SK-N-SH treated with all-trans-retinoic acid at 6 μM for 48 hours (cell line): ENCODE measurements around the gene GNPTAB.

ENCODE experiments used
- ATAC-seq: fragments of 200-7000 bp; cut with Tn5 transposase; 3 replicates; pipeline ENCODE4 v1.9.1; 2020; ENCODE audit warnings: mild to moderate bottlenecking, moderate library complexity
- ARNTL ChIP-seq: fragments of 450-650 bp; formaldehyde crosslinking; IDR thresholded peaks from 2 replicates; pipeline ENCODE4 v1.5.0; 2020; ENCODE audit warnings: low read depth, mild to moderate bottlenecking, moderate library complexity, borderline replicate concordance
- BACH2 ChIP-seq: fragments of 250-450 bp; sonication (Bioruptor Pico); IDR thresholded peaks from 2 replicates; pipeline ENCODE4 v1.9.0; 2021; ENCODE audit warnings: mild to moderate bottlenecking, borderline replicate concordance
- CSDC2 ChIP-seq: fragments of 250-450 bp; sonication (Bioruptor Pico); IDR thresholded peaks from 2 replicates; pipeline ENCODE4 v1.5.0; 2020; ENCODE audit warnings: mild to moderate bottlenecking, moderate library complexity
- ESRRG ChIP-seq: fragments of 250-450 bp; sonication (Bioruptor Pico); IDR thresholded peaks from 2 replicates; pipeline ENCODE4 v1.6.1; 2021; ENCODE audit warnings: mild to moderate bottlenecking
- GLIS3 ChIP-seq: fragments of 250-450 bp; sonication (Bioruptor Pico); IDR thresholded peaks from 2 replicates; pipeline ENCODE4 v1.5.0; 2020; ENCODE audit warnings: mild to moderate bottlenecking, moderate library complexity
- OSR1 ChIP-seq: fragments of 250-450 bp; sonication (Bioruptor Pico); IDR thresholded peaks from 2 replicates; pipeline ENCODE4 v1.8.0; 2022; ENCODE audit warnings: moderate library complexity, mild to moderate bottlenecking, inconsistent platforms
- PATZ1 ChIP-seq: fragments of 250-450 bp; sonication (Bioruptor Pico); IDR thresholded peaks from 2 replicates; pipeline ENCODE4 v1.8.0; 2020; ENCODE audit warnings: mild to moderate bottlenecking, moderate library complexity, borderline replicate concordance
- POU6F1 ChIP-seq: fragments of 250-450 bp; sonication (Bioruptor Pico); IDR thresholded peaks from 2 replicates; pipeline ENCODE4 v1.8.0; 2021; ENCODE audit warnings: low read depth, mild to moderate bottlenecking, moderate library complexity, borderline replicate concordance
- PPARA ChIP-seq: fragments of 250-450 bp; sonication (Bioruptor Pico); IDR thresholded peaks from 2 replicates; pipeline ENCODE4 v1.5.0; 2020; ENCODE audit warnings: mild to moderate bottlenecking, borderline replicate concordance
- RARB ChIP-seq: fragments of 250-450 bp; sonication (Bioruptor Pico); IDR thresholded peaks from 2 replicates; pipeline ENCODE4 v1.8.0; 2021; ENCODE audit warnings: mild to moderate bottlenecking, moderate library complexity
- SNAI2 ChIP-seq: fragments of 250-450 bp; sonication (Bioruptor Pico); IDR thresholded peaks from 2 replicates; pipeline ENCODE4 v1.5.0; 2020; ENCODE audit warnings: mild to moderate bottlenecking, moderate library complexity
- TOX ChIP-seq: fragments of 250-450 bp; sonication (Bioruptor Pico); IDR thresholded peaks from 2 replicates; pipeline ENCODE4 v1.8.0; 2021; ENCODE audit warnings: mild to moderate bottlenecking, moderate library complexity, borderline replicate concordance
- TSHZ2 ChIP-seq: fragments of 250-450 bp; sonication (Bioruptor Pico); IDR thresholded peaks from 2 replicates; pipeline ENCODE4 v1.5.0; 2020; ENCODE audit warnings: mild to moderate bottlenecking, moderate library complexity
- ZC3H10 ChIP-seq: fragments of 250-450 bp; sonication (Bioruptor Pico); IDR thresholded peaks from 2 replicates; pipeline ENCODE4 v1.5.1; 2021; ENCODE audit warnings: mild to moderate bottlenecking, moderate library complexity
- ZFP3 ChIP-seq: fragments of 250-450 bp; sonication (Bioruptor Pico); IDR thresholded peaks from 2 replicates; pipeline ENCODE4 v1.5.0; 2020; ENCODE audit warnings: mild to moderate bottlenecking, moderate library complexity
- ZNF565 ChIP-seq: fragments of 450-650 bp; formaldehyde crosslinking; conservative IDR thresholded peaks from 2 replicates; pipeline ENCODE4 v1.5.0; 2020; ENCODE audit warnings: low read depth, mild to moderate bottlenecking, moderate library complexity
- ZNF70 ChIP-seq: fragments of 450-650 bp; formaldehyde crosslinking; IDR thresholded peaks from 2 replicates; pipeline ENCODE4 v1.5.0; 2020; ENCODE audit warnings: mild to moderate bottlenecking, moderate library complexity
- ZNF8 ChIP-seq: fragments of 450-650 bp; formaldehyde crosslinking; IDR thresholded peaks from 2 replicates; pipeline ENCODE4 v1.5.0; 2020; ENCODE audit warnings: mild to moderate bottlenecking, moderate library complexity
- TF ChIP-seq, protein P1 (sequence below): fragments of 250-450 bp; sonication (Bioruptor Pico); IDR thresholded peaks from 2 replicates; pipeline ENCODE4 v1.5.1; 2020; ENCODE audit warnings: low read depth, mild to moderate bottlenecking, moderate library complexity
- TF ChIP-seq, protein P2 (sequence below): fragments of 250-450 bp; sonication (Bioruptor Pico); IDR thresholded peaks from 2 replicates; pipeline ENCODE4 v1.5.1; 2021; ENCODE audit warnings: mild to moderate bottlenecking, moderate library complexity

GNPTAB gene

DNA sequence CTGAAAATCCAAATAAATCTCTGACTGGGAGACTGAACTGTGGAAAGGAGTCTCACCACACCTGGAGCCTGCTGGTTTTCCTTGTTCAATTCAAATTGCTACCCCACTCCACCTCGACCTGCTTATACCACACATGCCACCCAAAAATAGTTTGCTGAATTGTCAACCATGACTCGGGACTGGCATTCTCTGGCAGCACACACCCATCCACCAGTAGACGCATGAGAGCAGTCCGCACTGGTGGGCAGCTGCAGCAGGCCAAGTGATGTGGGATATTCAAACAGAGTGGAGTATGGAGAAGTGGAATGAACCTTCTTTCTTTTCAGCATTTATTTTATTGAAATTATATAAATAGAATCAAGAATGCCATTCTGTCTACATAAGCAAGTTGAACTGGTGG, 52.8 kb downstream of the GNPTAB start (continued):
- TF ChIP-seq POU6F1 (CRISPR knock-in tag), result no peak
- no peak for TF ChIP-seq GLIS3
- TF ChIP-seq TOX (CRISPR knock-in tag), result no peak
- TF ChIP-seq, protein P1, sequence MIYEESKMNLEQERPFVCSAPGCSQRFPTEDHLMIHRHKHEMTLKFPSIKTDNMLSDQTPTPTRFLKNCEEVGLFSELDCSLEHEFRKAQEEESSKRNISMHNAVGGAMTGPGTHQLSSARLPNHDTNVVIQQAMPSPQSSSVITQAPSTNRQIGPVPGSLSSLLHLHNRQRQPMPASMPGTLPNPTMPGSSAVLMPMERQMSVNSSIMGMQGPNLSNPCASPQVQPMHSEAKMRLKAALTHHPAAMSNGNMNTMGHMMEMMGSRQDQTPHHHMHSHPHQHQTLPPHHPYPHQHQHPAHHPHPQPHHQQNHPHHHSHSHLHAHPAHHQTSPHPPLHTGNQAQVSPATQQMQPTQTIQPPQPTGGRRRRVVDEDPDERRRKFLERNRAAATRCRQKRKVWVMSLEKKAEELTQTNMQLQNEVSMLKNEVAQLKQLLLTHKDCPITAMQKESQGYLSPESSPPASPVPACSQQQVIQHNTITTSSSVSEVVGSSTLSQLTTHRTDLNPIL (CRISPR knock-in tag), result no peak
- TF ChIP-seq, protein P2, sequence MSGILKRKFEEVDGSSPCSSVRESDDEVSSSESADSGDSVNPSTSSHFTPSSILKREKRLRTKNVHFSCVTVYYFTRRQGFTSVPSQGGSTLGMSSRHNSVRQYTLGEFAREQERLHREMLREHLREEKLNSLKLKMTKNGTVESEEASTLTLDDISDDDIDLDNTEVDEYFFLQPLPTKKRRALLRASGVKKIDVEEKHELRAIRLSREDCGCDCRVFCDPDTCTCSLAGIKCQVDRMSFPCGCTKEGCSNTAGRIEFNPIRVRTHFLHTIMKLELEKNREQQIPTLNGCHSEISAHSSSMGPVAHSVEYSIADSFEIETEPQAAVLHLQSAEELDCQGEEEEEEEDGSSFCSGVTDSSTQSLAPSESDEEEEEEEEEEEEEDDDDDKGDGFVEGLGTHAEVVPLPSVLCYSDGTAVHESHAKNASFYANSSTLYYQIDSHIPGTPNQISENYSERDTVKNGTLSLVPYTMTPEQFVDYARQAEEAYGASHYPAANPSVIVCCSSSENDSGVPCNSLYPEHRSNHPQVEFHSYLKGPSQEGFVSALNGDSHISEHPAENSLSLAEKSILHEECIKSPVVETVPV (CRISPR knock-in tag), result no peak
- TF ChIP-seq ESRRG (CRISPR knock-in tag), result no peak

DNA sequence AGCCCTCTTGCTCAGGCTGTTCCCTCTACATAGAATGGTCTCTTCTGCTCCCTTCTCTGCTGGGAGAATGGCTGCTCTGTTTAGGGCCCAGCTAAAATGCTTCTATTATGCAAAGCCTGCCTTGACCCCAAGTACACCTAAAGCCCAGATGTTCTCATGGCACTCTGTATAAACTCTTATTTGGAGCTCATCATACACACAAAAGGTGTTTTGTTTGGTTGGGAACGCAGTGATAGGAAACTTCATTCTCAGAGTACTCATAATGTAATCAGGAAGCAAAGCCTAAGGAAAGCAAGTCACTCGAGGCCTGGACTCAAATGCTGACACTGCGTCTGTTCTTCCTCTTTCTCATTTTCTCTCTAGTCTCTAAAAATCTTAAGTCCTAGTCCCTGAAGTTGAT, 53.3 kb downstream of the GNPTAB start:
- TF ChIP-seq PATZ1 (CRISPR knock-in tag) (no peak), POU6F1 (CRISPR knock-in tag) (no peak), SNAI2 (CRISPR knock-in tag) (no peak), CSDC2 (no peak), TSHZ2 (CRISPR knock-in tag) (no peak), ZC3H10 (CRISPR knock-in tag) (no peak), ZNF70 (CRISPR knock-in tag) (no peak), GLIS3 (no peak)
- TF ChIP-seq, protein P1 (CRISPR knock-in tag), result no peak
- ATAC-seq, result no peak

- ATAC-seq, result no peak
- TF ChIP-seq ESRRG (CRISPR knock-in tag) (no peak), ZC3H10 (CRISPR knock-in tag) (no peak), OSR1 (CRISPR knock-in tag) (no peak), ZNF70 (CRISPR knock-in tag) (no peak), ZFP3 (no peak), GLIS3 (no peak), BACH2 (CRISPR knock-in tag) (no peak), ARNTL (CRISPR knock-in tag) (no peak), RARB (CRISPR knock-in tag) (no peak), ZNF8 (CRISPR knock-in tag) (no peak), ZNF565 (CRISPR knock-in tag) (no peak), PPARA (no peak), CSDC2 (no peak)
- TF ChIP-seq, protein P1 (CRISPR knock-in tag), result no peak
Observed at GRCh38 chr12:101775816-101776215, 54.9 kb downstream of the GNPTAB start.
